ENCODE data around the gene GALNT17.

GALNT17 gene

GRCh38 chr7:71157757-71158156 lies 25.8 kb downstream of the GALNT17 start:
- ChIA-PET POLR2A (no interaction called here), CTCF (no interaction called here)
- WGBS (ENCODE audit: insufficient coverage) = 100% methylated on average over 1 of the region's 3 CpGs
- no peaks in the 10 kb centered on the region for H3K27me3 ChIP-seq (replicated peaks in 2 of 5; ENCODE audit: control insufficient read depth in 4 of 5, insufficient read depth in 5 of 5, low read length in 4 of 5)
- H3K9me3 ChIP-seq (ENCODE audit: control extremely low read depth in 1 of 5, control insufficient read depth in 4 of 5, insufficient read depth in 2 of 5, low read depth in 1 of 5, low read length in 4 of 5) = peaks cover 0 to 1% (median 0%) of the 10 kb centered on the region in 5 experiments
- no peak for DNase-seq
- H3K4me3 ChIP-seq (ENCODE audit: control insufficient read depth in 1 of 7, extremely low read depth in 1 of 7, insufficient read depth in 4 of 7, low read depth in 2 of 7, low read length in 6 of 7) = no peak overlapping the region
- H3K36me3 ChIP-seq (ENCODE audit: control insufficient read depth in 4 of 4, insufficient read depth in 4 of 4, low read length in 3 of 4) = no peaks in the 10 kb centered on the region
- no peak overlapping the region for H3K27ac ChIP-seq (ENCODE audit: insufficient read depth in 1 of 2, low read depth in 1 of 2, low read length in 2 of 2, poor library complexity in 1 of 2, severe bottlenecking in 2 of 2)
- H3K4me1 ChIP-seq (ENCODE audit: control extremely low read depth in 1 of 4, control insufficient read depth in 4 of 4, insufficient read depth in 4 of 4, low read length in 3 of 4) = no peaks in the 10 kb centered on the region

GRCh38 chr7:71165708-71166107 lies 33.8 kb downstream of the GALNT17 start:
- WGBS (ENCODE audit: insufficient coverage) = 87% methylated on average over 5 of the region's 6 CpGs
- Histone ChIP-seq H3K4me3 (ENCODE audit: control insufficient read depth in 1 of 7, extremely low read depth in 1 of 7, insufficient read depth in 4 of 7, low read depth in 2 of 7, low read length in 6 of 7) (no peak overlapping the region), H3K27me3 (replicated peaks in 2 of 5; ENCODE audit: control insufficient read depth in 4 of 5, insufficient read depth in 5 of 5, low read length in 4 of 5) (no peaks in the 10 kb centered on the region), H3K9me3 (ENCODE audit: control extremely low read depth in 1 of 5, control insufficient read depth in 4 of 5, insufficient read depth in 2 of 5, low read depth in 1 of 5, low read length in 4 of 5) (peaks cover 0 to 5% (median 0%) of the 10 kb centered on the region in 5 experiments), H3K4me1 (ENCODE audit: control extremely low read depth in 1 of 4, control insufficient read depth in 4 of 4, insufficient read depth in 4 of 4, low read length in 3 of 4) (no peaks in the 10 kb centered on the region), H3K27ac (ENCODE audit: insufficient read depth in 1 of 2, low read depth in 1 of 2, low read length in 2 of 2, poor library complexity in 1 of 2, severe bottlenecking in 2 of 2) (no peak overlapping the region), H3K36me3 (ENCODE audit: control insufficient read depth in 4 of 4, insufficient read depth in 4 of 4, low read length in 3 of 4) (no peaks in the 10 kb centered on the region)
- ChIA-PET POLR2A (no interaction called here), CTCF (no interaction called here)
- no peak for DNase-seq

GRCh38 chr7:71171476-71171875 lies 39.5 kb downstream of the GALNT17 start:
- ChIA-PET CTCF (no interaction called here), POLR2A (no interaction called here)
- peaks cover 0 to 3% (median 0%) of the 10 kb centered on the region in 5 experiments for H3K9me3 ChIP-seq (ENCODE audit: control extremely low read depth in 1 of 5, control insufficient read depth in 4 of 5, insufficient read depth in 2 of 5, low read depth in 1 of 5, low read length in 4 of 5)
- H3K36me3 ChIP-seq (ENCODE audit: control insufficient read depth in 4 of 4, insufficient read depth in 4 of 4, low read length in 3 of 4) = no peaks in the 10 kb centered on the region
- H3K27ac ChIP-seq (ENCODE audit: insufficient read depth in 1 of 2, low read depth in 1 of 2, low read length in 2 of 2, poor library complexity in 1 of 2, severe bottlenecking in 2 of 2) = no peak overlapping the region
- DNase-seq = no peak
- 100% methylated on average over 3 of the region's 4 CpGs for WGBS (ENCODE audit: insufficient coverage)
- no peak overlapping the region for H3K4me3 ChIP-seq (ENCODE audit: control insufficient read depth in 1 of 7, extremely low read depth in 1 of 7, insufficient read depth in 4 of 7, low read depth in 2 of 7, low read length in 6 of 7)
- H3K4me1 ChIP-seq (ENCODE audit: control extremely low read depth in 1 of 4, control insufficient read depth in 4 of 4, insufficient read depth in 4 of 4, low read length in 3 of 4) = no peaks in the 10 kb centered on the region
- H3K27me3 ChIP-seq (replicated peaks in 2 of 5; ENCODE audit: control insufficient read depth in 4 of 5, insufficient read depth in 5 of 5, low read length in 4 of 5) = no peaks in the 10 kb centered on the region

DNA sequence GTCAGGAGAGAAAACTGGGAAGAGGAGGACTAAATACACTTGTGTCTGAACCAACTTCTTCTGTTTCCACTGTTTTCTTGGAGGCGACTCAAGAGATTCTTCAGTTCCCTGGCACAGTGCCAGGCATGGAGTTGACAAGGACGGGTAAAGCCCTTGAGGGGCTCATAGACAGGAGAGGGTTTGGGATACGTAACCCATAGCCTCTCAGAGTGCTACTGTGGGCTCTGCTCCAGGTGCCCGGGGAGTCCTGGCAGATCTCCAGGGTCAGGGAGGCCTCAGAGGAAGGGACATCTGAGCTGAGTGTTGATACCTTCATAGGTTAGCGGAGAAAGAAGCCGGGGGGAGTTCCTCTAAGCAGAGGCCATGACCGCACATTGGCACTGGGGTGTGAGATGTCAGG lies 42.0 kb downstream of the GALNT17 start:
- H3K9me3 ChIP-seq (ENCODE audit: control extremely low read depth in 1 of 5, control insufficient read depth in 4 of 5, insufficient read depth in 2 of 5, low read depth in 1 of 5, low read length in 4 of 5) = peaks cover 0 to 3% (median 0%) of the 10 kb centered on the region in 5 experiments
- H3K36me3 ChIP-seq (ENCODE audit: control insufficient read depth in 4 of 4, insufficient read depth in 4 of 4, low read length in 3 of 4) = no peaks in the 10 kb centered on the region
- ChIA-PET POLR2A (no interaction called here), CTCF (interaction anchor here (0.6 kb wide), 1 partner anchor 127 kb away, joined by 3 read pairs; no protein-coding TSS in a partner anchor)
- H3K27ac ChIP-seq (ENCODE audit: insufficient read depth in 1 of 2, low read depth in 1 of 2, low read length in 2 of 2, poor library complexity in 1 of 2, severe bottlenecking in 2 of 2) = no peak overlapping the region
- H3K4me1 ChIP-seq (ENCODE audit: control extremely low read depth in 1 of 4, control insufficient read depth in 4 of 4, insufficient read depth in 4 of 4, low read length in 3 of 4) = no peaks in the 10 kb centered on the region
- H3K4me3 ChIP-seq (ENCODE audit: control insufficient read depth in 1 of 7, extremely low read depth in 1 of 7, insufficient read depth in 4 of 7, low read depth in 2 of 7, low read length in 6 of 7) = no peak overlapping the region
- DNase-seq = no peak
- no peaks in the 10 kb centered on the region for H3K27me3 ChIP-seq (replicated peaks in 2 of 5; ENCODE audit: control insufficient read depth in 4 of 5, insufficient read depth in 5 of 5, low read length in 4 of 5)
- 96% methylated on average over 6 of the region's 7 CpGs for WGBS (ENCODE audit: insufficient coverage)

DNA sequence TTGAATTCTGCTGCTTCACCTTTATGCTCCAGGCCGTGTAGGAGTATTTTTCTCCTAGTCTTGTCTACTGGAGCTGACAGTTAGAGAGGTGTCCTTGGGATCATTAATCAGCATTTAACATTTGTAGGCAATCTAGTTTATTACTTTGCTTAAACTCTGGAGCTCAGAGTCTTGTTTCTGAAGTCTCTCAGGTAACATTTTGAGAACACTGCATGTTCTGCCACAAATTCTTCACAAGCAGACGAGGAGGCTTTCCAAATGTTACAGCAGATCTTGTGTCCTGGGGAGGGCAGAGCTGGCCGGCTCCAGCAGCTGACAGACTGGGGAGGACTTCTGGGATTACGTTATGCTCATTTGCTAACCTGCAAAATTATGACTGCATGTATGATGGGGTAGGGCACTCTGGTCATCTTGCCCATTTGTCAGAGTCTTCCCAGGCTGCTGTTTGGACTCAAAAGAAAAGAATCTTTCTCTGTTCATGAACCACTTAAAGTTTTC lies 50.5 kb downstream of the GALNT17 start:
- ChIA-PET CTCF (no interaction called here), POLR2A (no interaction called here)
- Histone ChIP-seq H3K9me3 (ENCODE audit: control extremely low read depth in 1 of 5, control insufficient read depth in 4 of 5, insufficient read depth in 2 of 5, low read depth in 1 of 5, low read length in 4 of 5) (no peaks in the 10 kb centered on the region), H3K4me3 (ENCODE audit: control insufficient read depth in 1 of 7, extremely low read depth in 1 of 7, insufficient read depth in 4 of 7, low read depth in 2 of 7, low read length in 6 of 7) (no peak overlapping the region), H3K4me1 (ENCODE audit: control extremely low read depth in 1 of 4, control insufficient read depth in 4 of 4, insufficient read depth in 4 of 4, low read length in 3 of 4) (no peaks in the 10 kb centered on the region), H3K27me3 (replicated peaks in 2 of 5; ENCODE audit: control insufficient read depth in 4 of 5, insufficient read depth in 5 of 5, low read length in 4 of 5) (no peaks in the 10 kb centered on the region), H3K27ac (ENCODE audit: insufficient read depth in 1 of 2, low read depth in 1 of 2, low read length in 2 of 2, poor library complexity in 1 of 2, severe bottlenecking in 2 of 2) (no peak overlapping the region), H3K36me3 (ENCODE audit: control insufficient read depth in 4 of 4, insufficient read depth in 4 of 4, low read length in 3 of 4) (no peaks in the 10 kb centered on the region)
- 89% methylated on average over 4 of the region's 4 CpGs for WGBS (ENCODE audit: insufficient coverage)
- DNase-seq = no peak

DNA sequence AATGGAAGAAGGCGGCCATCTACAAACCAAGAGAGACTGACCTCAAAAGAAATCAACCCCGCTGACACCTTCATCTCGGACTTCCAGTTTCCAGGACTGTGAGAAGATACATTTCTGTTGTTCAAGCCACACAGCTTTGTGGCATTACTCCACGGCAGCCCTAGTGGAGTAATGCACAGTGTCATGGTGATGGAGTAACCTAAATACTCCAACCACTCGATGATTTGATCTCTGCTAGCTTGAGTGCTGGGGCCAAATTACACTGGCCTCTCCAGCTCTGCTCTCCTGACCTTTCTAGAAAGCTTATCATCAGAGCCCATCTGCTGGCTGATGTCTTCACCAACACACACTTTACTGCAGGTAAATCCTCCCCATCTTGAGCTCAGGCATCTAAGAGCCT lies 52.2 kb downstream of the GALNT17 start:
- Histone ChIP-seq H3K9me3 (ENCODE audit: control extremely low read depth in 1 of 5, control insufficient read depth in 4 of 5, insufficient read depth in 2 of 5, low read depth in 1 of 5, low read length in 4 of 5) (peaks cover 0 to 3% (median 0%) of the 10 kb centered on the region in 5 experiments), H3K4me3 (ENCODE audit: control insufficient read depth in 1 of 7, extremely low read depth in 1 of 7, insufficient read depth in 4 of 7, low read depth in 2 of 7, low read length in 6 of 7) (no peak overlapping the region), H3K36me3 (ENCODE audit: control insufficient read depth in 4 of 4, insufficient read depth in 4 of 4, low read length in 3 of 4) (no peaks in the 10 kb centered on the region), H3K4me1 (ENCODE audit: control extremely low read depth in 1 of 4, control insufficient read depth in 4 of 4, insufficient read depth in 4 of 4, low read length in 3 of 4) (no peaks in the 10 kb centered on the region), H3K27ac (ENCODE audit: insufficient read depth in 1 of 2, low read depth in 1 of 2, low read length in 2 of 2, poor library complexity in 1 of 2, severe bottlenecking in 2 of 2) (no peak overlapping the region), H3K27me3 (replicated peaks in 2 of 5; ENCODE audit: control insufficient read depth in 4 of 5, insufficient read depth in 5 of 5, low read length in 4 of 5) (no peaks in the 10 kb centered on the region)
- DNase-seq = no peak
- ChIA-PET POLR2A (no interaction called here), CTCF (no interaction called here)
- WGBS (ENCODE audit: insufficient coverage) = 94% methylated on average over 2 of the region's 5 CpGs

DNA sequence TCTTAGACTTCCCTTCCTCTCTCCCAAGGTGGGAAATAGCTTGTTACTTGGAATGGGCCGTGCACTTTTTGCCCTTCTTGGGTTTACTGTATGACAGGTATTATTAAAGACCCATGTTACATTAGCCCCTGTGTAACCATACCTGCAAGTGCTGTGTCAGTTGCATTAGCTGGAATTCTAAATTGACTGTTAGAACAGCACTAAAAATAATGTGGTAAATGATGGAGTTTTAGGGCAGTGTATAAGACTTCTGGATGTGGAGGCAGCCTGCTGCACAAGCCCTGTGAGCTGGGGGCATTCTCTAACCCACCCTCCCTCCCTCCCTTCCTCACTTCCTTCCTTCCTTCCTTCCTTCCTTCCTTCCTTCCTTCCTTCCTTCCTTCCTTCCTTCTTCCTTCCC lies 52.7 kb downstream of the GALNT17 start:
- Histone ChIP-seq H3K9me3 (ENCODE audit: control extremely low read depth in 1 of 5, control insufficient read depth in 4 of 5, insufficient read depth in 2 of 5, low read depth in 1 of 5, low read length in 4 of 5) (peaks cover 0 to 6% (median 0%) of the 10 kb centered on the region in 5 experiments), H3K27me3 (replicated peaks in 2 of 5; ENCODE audit: control insufficient read depth in 4 of 5, insufficient read depth in 5 of 5, low read length in 4 of 5) (no peaks in the 10 kb centered on the region), H3K4me3 (ENCODE audit: control insufficient read depth in 1 of 7, extremely low read depth in 1 of 7, insufficient read depth in 4 of 7, low read depth in 2 of 7, low read length in 6 of 7) (no peak overlapping the region), H3K36me3 (ENCODE audit: control insufficient read depth in 4 of 4, insufficient read depth in 4 of 4, low read length in 3 of 4) (no peaks in the 10 kb centered on the region), H3K27ac (ENCODE audit: insufficient read depth in 1 of 2, low read depth in 1 of 2, low read length in 2 of 2, poor library complexity in 1 of 2, severe bottlenecking in 2 of 2) (no peak overlapping the region), H3K4me1 (ENCODE audit: control extremely low read depth in 1 of 4, control insufficient read depth in 4 of 4, insufficient read depth in 4 of 4, low read length in 3 of 4) (no peaks in the 10 kb centered on the region)
- DNase-seq = no peak
- ChIA-PET CTCF (no interaction called here), POLR2A (no interaction called here)
- WGBS (ENCODE audit: insufficient coverage) = no CpG with 5 or more reads among the region's 1 CpG

Data from common myeloid progenitor, CD34-positive (primary cell).